HCT116 (cell line): ENCODE measurements around the gene ZNF417. TPM values are rescaled to one million over a fixed set of nuclear protein-coding genes. Genes with fewer than 3 reads are reported as not detected.

Experiments
- ATAC-seq: fragments of 200-7000 bp; cut with Tn5 transposase; 2 replicates; pipeline ENCODE4 v1.9.1; 2020; ENCODE audit warnings: mild to moderate bottlenecking, moderate library complexity
- BruUV-seq: library from RNA; stranded (reverse); fragments of 400-500 nt; replicated peaks from 2 replicates; lab custom pipeline; 2021; lab: Mats Ljungman, UMichigan
- CTCF ChIA-PET: fragments of 300-600 bp; sonication (Branson Sonifier 250); formaldehyde crosslinking; loops from one replicate; lab custom pipeline; 2021; ENCODE audit warnings: antibody characterized with exemption; lab: Charles Lee
- POLR2A ChIA-PET: fragments of 300-600, 350-600 bp; sonication (Branson Sonifier 250); formaldehyde crosslinking; loops from one replicate; lab custom pipeline; 2021; ENCODE audit warnings: antibody characterized with exemption; lab: Charles Lee
- RAD21 ChIA-PET, 2 experiments: fragments of 300-600 bp; sonication (Branson Sonifier 250); formaldehyde crosslinking; loops; one replicate each; lab custom pipeline; 2023; ENCODE audit warnings: low total read pairs in 2 of 2; ENCODE audit not compliant: uncharacterized antibody in 2 of 2, unreplicated experiment in 2 of 2, low non-redundant PET in 1 of 2; lab: Charles Lee
- DNase-seq: peaks from one replicate; pipeline ENCODE4 v3.0.0-alpha.2; 2010; ENCODE audit warnings: low read depth, low spot score
- H2AFZ ChIP-seq: fragments of 200-600 bp; shearing (Covaris generic), sonication (generic); 2 replicates; pipeline ENCODE4 v1.6.1; 2017; ENCODE audit warnings: low read depth, mixed run types, mixed read lengths, antibody characterized with exemption, low read length; ENCODE audit not compliant: poor library complexity, severe bottlenecking
- H3K27ac ChIP-seq: 2 replicates; pipeline ENCODE4 v1.5.1; 2012; ENCODE audit warnings: low read depth, low read length
- H3K27me3 ChIP-seq: fragments of 200-600 bp; sonication (generic); 2 replicates; pipeline ENCODE4 v1.6.1; 2016; ENCODE audit warnings: mixed run types, low read length, mixed read lengths; ENCODE audit not compliant: insufficient read depth
- H3K36me3 ChIP-seq, 2 experiments: fragments of 200-500 bp in 1 of 2; fragments of 200-600 bp in 1 of 2; sonication (Bioruptor generic) in 1 of 2; sonication (generic) in 1 of 2; 2 replicates each; pipeline versions ENCODE4 v1.5.1 to v1.6.1; 2014 to 2016; ENCODE audit warnings: low read length in 2 of 2, inconsistent platforms in 1 of 2, mixed read lengths in 1 of 2, mixed run types in 1 of 2; ENCODE audit not compliant: insufficient read depth in 2 of 2, control insufficient read depth in 1 of 2
- H3K4me1 ChIP-seq, 2 experiments: fragments of 200-600 bp in 1 of 2; sonication (generic) in 1 of 2; 2 replicates each; pipeline versions ENCODE4 v1.5.1 to v1.6.1; 2012 to 2017; ENCODE audit warnings: low read length in 2 of 2, inconsistent platforms in 1 of 2, mild to moderate bottlenecking in 1 of 2, mixed read lengths in 1 of 2, mixed run types in 1 of 2, moderate library complexity in 1 of 2; ENCODE audit not compliant: insufficient read depth in 2 of 2, control insufficient read depth in 1 of 2
- H3K4me2 ChIP-seq: fragments of 200-600 bp; sonication (generic); 2 replicates; pipeline ENCODE4 v1.6.1; 2017; ENCODE audit warnings: mixed run types, low read length, mixed read lengths
- H3K4me3 ChIP-seq, 2 experiments: fragments of 200-600 bp in 1 of 2; sonication (generic) in 1 of 2; replicated peaks in 1 of 2; 2 replicates each; pipeline ENCODE4 v1.5.1; 2011 to 2016; ENCODE audit warnings: low read length in 2 of 2, control low read depth in 1 of 2, low read depth in 1 of 2, mild to moderate bottlenecking in 1 of 2, mixed read lengths in 1 of 2, mixed run types in 1 of 2
- H3K79me2 ChIP-seq: fragments of 200-600 bp; sonication (generic); 2 replicates; pipeline ENCODE4 v1.6.1; 2017; ENCODE audit warnings: mild to moderate bottlenecking, mixed run types, low read length, moderate library complexity, mixed read lengths; ENCODE audit not compliant: insufficient read depth
- H3K9ac ChIP-seq: fragments of 200-600 bp; sonication (generic); 2 replicates; pipeline ENCODE4 v1.6.1; 2016; ENCODE audit warnings: low read length, mixed read lengths
- H3K9me2 ChIP-seq: fragments of 200-600 bp; sonication (generic), shearing (Covaris generic); 2 replicates; pipeline ENCODE4 v1.6.1; 2017; ENCODE audit warnings: mixed run types, mild to moderate bottlenecking, moderate library complexity; ENCODE audit not compliant: insufficient read depth
- H3K9me3 ChIP-seq, 2 experiments: fragments of 200-500 bp in 1 of 2; fragments of 200-600 bp in 1 of 2; sonication (Bioruptor generic) in 1 of 2; sonication (generic) in 1 of 2; 2 replicates each; pipeline ENCODE4 v1.6.1; 2014 to 2017; ENCODE audit warnings: low read length in 2 of 2, mixed read lengths in 2 of 2, inconsistent platforms in 1 of 2, low read depth in 1 of 2, mild to moderate bottlenecking in 1 of 2, mixed run types in 1 of 2, moderate library complexity in 1 of 2; ENCODE audit not compliant: control insufficient read depth in 1 of 2, insufficient read depth in 1 of 2
- H4K20me1 ChIP-seq: fragments of 200-600 bp; sonication (generic), shearing (Covaris generic); 2 replicates; pipeline ENCODE4 v1.6.1; 2017; ENCODE audit warnings: mixed run types, mild to moderate bottlenecking, moderate library complexity; ENCODE audit not compliant: insufficient read depth
- CBX3 ChIP-seq: IDR thresholded peaks from 2 replicates; pipeline ENCODE4 v1.6.1; 2012; ENCODE audit warnings: low read depth
- CEBPB ChIP-seq: IDR thresholded peaks from 2 replicates; pipeline ENCODE4 v1.6.1; 2012; ENCODE audit warnings: low read depth
- EGR1 ChIP-seq: IDR thresholded peaks from 2 replicates; pipeline ENCODE4 v1.6.1; 2012; ENCODE audit warnings: low read depth
- ELF1 ChIP-seq: IDR thresholded peaks from 2 replicates; pipeline ENCODE4 v1.6.1; 2012; ENCODE audit warnings: low read depth, borderline replicate concordance
- EZH2 ChIP-seq: fragments of 200-600 bp; sonication (generic); IDR thresholded peaks from 2 replicates; pipeline ENCODE4 v1.6.1; 2017; ENCODE audit warnings: antibody characterized with exemption, mixed run types
- EZH2phosphoT487 ChIP-seq: fragments of 200-600 bp; IDR thresholded peaks from 2 replicates; pipeline ENCODE4 v1.6.1; 2018; ENCODE audit warnings: antibody characterized with exemption, borderline replicate concordance
- JUND ChIP-seq: IDR thresholded peaks from 2 replicates; pipeline ENCODE4 v1.6.1; 2012
- POLR2A ChIP-seq: IDR thresholded peaks from 2 replicates; pipeline ENCODE4 v1.7.0; 2011; ENCODE audit warnings: borderline replicate concordance; ENCODE audit not compliant: insufficient read depth, insufficient read length; ENCODE audit errors: extremely low read depth
- RAD21 ChIP-seq: IDR thresholded peaks from 2 replicates; pipeline ENCODE4 v1.6.1; 2012; ENCODE audit warnings: low read depth, mild to moderate bottlenecking
- SIN3A ChIP-seq: IDR thresholded peaks from 2 replicates; pipeline ENCODE4 v1.6.1; 2012; ENCODE audit warnings: low read depth
- SP1 ChIP-seq: IDR thresholded peaks from 2 replicates; pipeline ENCODE4 v1.6.1; 2012; ENCODE audit warnings: low read depth
- SRF ChIP-seq: IDR thresholded peaks from 2 replicates; pipeline ENCODE4 v1.6.1; 2012; ENCODE audit warnings: low read depth
- TCF7L2 ChIP-seq: IDR thresholded peaks from 2 replicates; pipeline ENCODE4 v1.7.0; 2011; ENCODE audit warnings: borderline replicate concordance, inconsistent platforms; ENCODE audit not compliant: insufficient read depth, insufficient read length; ENCODE audit errors: extremely low read depth
- YY1 ChIP-seq: IDR thresholded peaks from 2 replicates; pipeline ENCODE4 v1.6.1; 2011; ENCODE audit warnings: low read length, low read depth, moderate library complexity, mild to moderate bottlenecking; ENCODE audit not compliant: insufficient replicate concordance; ENCODE audit errors: extremely low read depth
- ZFX ChIP-seq: fragments of 450-650 bp; IDR thresholded peaks from 2 replicates; pipeline ENCODE4 v1.6.1; 2017
- ZNF274 ChIP-seq: fragments of 200-500 bp; sonication (Bioruptor generic); IDR thresholded peaks from 2 replicates; pipeline ENCODE4 v1.6.1; 2014; ENCODE audit warnings: mild to moderate bottlenecking, low read depth, low read length, inconsistent platforms
- intact Hi-C: fragments of 100-400 bp; cut with micrococcal nuclease; formaldehyde crosslinking; loops from 2 replicates; pipeline ENCODE4 v1.10.0; 2022
- total RNA-seq: library from RNA; stranded (reverse); gene quantifications from one replicate; pipeline ENCODE4 v1.2.1, GENCODE V29; 2021; ENCODE audit not compliant: unreplicated experiment
- TF ChIP-seq, protein P1 (sequence below), 3 experiments: fragments of 200-600 bp in 1 of 3; sonication (generic) in 1 of 3; IDR thresholded peaks in 2 of 3; conservative IDR thresholded peaks in 1 of 3; 2 replicates each; pipeline ENCODE4 v1.5.1; 2012 to 2017; ENCODE audit warnings: low read depth in 2 of 3, low read length in 2 of 3, antibody characterized with exemption in 1 of 3, borderline replicate concordance in 1 of 3, control low read depth in 1 of 3, mild to moderate bottlenecking in 1 of 3, mixed read lengths in 1 of 3, mixed run types in 1 of 3, moderate library complexity in 1 of 3; ENCODE audit not compliant: insufficient read depth in 1 of 3
- TF ChIP-seq, protein P2 (sequence below): IDR thresholded peaks from 2 replicates; pipeline ENCODE4 v1.6.1; 2012
- TF ChIP-seq, protein P3 (sequence below): IDR thresholded peaks from 2 replicates; pipeline ENCODE4 v1.6.1; 2011; ENCODE audit warnings: mild to moderate bottlenecking, low read length, moderate library complexity; ENCODE audit not compliant: insufficient replicate concordance; ENCODE audit errors: extremely low read depth

The ZNF417 gene
- total RNA-seq, 1 experiment from 2014 or later = 6.8 TPM

DNA sequence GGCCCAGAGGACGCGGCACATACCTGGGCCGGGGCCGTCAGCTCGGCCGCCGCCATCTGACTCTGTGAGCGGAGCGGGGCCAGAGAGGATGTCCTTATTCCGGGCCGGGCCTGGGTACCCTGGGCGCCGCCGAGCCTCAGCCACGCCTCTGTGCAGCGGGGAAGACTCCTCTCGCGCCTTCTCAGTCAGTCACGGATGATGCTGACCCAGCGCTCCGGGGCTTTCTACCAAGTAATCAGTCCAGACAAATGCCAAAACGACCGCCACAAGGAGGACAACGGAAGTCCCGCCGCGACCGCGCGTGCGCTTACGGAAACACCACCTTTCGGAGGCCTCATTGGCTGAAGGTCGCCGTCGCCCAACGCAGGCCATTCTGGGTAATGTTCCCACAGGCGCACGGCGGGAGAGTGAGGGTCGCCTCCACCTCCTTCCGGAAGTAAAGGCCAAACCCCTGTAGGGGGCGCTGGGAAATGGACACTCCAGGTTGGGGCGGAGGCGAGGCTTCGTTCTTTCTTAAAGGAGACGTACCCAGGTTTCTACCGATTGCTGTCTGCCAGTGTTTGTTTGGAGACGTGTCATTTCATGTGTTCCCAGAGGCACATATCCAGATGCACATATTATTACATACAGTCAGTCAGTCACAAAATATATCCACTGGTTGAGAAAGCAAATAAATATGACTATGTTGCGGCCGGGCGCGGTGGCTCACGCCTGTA is 31.2 kb upstream of the ZNF417 start, which contains the start of gene ZNF256:
ZNF256 (minus strand) TSS at position 288 of the 716 bp plus-strand sequence; CDS start at position 56, 232 bp downstream.
- Histone ChIP-seq H3K4me2 (no peak within 1 kb of the TSS), H3K9me3 (peaks cover 0 to 23% of the 10 kb centered on the region in 2 experiments; a peak in 2 of 4 replicates)
- intact Hi-C loops = no loop called here
- BruUV-seq = no TSS peak
- TF ChIP-seq, protein P1, sequence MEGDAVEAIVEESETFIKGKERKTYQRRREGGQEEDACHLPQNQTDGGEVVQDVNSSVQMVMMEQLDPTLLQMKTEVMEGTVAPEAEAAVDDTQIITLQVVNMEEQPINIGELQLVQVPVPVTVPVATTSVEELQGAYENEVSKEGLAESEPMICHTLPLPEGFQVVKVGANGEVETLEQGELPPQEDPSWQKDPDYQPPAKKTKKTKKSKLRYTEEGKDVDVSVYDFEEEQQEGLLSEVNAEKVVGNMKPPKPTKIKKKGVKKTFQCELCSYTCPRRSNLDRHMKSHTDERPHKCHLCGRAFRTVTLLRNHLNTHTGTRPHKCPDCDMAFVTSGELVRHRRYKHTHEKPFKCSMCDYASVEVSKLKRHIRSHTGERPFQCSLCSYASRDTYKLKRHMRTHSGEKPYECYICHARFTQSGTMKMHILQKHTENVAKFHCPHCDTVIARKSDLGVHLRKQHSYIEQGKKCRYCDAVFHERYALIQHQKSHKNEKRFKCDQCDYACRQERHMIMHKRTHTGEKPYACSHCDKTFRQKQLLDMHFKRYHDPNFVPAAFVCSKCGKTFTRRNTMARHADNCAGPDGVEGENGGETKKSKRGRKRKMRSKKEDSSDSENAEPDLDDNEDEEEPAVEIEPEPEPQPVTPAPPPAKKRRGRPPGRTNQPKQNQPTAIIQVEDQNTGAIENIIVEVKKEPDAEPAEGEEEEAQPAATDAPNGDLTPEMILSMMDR (IDR thresholded peaks at IDR 0.05 in 2 of 3, conservative IDR thresholded peaks at IDR 0.05 in 1 of 3; ENCODE audit: borderline replicate concordance in 1 of 3, insufficient read depth in 1 of 3, low read depth in 2 of 3, low read length in 2 of 3) = no peak
- TF ChIP-seq YY1 (no peak), JUND (no peak), SP1 (no peak), EGR1 (no peak), EZH2 (no peak), POLR2A (no peak), CEBPB (no peak), SIN3A (no peak), TCF7L2 (no peak), ZFX (no peak), ELF1 (no peak), EZH2phosphoT487 (no peak), RAD21 (no peak), SRF (no peak), CBX3 (no peak), ZNF274 (no peak)
- TF ChIP-seq, protein P2, sequence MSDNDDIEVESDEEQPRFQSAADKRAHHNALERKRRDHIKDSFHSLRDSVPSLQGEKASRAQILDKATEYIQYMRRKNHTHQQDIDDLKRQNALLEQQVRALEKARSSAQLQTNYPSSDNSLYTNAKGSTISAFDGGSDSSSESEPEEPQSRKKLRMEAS = no peak
- TF ChIP-seq, protein P3, sequence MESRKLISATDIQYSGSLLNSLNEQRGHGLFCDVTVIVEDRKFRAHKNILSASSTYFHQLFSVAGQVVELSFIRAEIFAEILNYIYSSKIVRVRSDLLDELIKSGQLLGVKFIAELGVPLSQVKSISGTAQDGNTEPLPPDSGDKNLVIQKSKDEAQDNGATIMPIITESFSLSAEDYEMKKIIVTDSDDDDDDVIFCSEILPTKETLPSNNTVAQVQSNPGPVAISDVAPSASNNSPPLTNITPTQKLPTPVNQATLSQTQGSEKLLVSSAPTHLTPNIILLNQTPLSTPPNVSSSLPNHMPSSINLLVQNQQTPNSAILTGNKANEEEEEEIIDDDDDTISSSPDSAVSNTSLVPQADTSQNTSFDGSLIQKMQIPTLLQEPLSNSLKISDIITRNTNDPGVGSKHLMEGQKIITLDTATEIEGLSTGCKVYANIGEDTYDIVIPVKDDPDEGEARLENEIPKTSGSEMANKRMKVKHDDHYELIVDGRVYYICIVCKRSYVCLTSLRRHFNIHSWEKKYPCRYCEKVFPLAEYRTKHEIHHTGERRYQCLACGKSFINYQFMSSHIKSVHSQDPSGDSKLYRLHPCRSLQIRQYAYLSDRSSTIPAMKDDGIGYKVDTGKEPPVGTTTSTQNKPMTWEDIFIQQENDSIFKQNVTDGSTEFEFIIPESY = no peak
- TF ChIP-seq, all 23 proteins: peak for 0
- Histone ChIP-seq H3K9ac (no peak within 1 kb of the TSS), H4K20me1 (no peaks in the 10 kb centered on the region), H3K4me3 (no peak within 1 kb of the TSS), H3K27ac (no peak within 1 kb of the TSS), H3K4me1 (no peaks in the 10 kb centered on the region), H2AFZ (no peak within 1 kb of the TSS), H3K9me2 (no peaks in the 10 kb centered on the region), H3K36me3 (no peaks in the 10 kb centered on the region), H3K27me3 (no peaks in the 10 kb centered on the region), H3K79me2 (no peaks in the 10 kb centered on the region)
- CTCF ChIA-PET = no interaction called here
- POLR2A ChIA-PET = no interaction called here
- ATAC-seq (no peak), DNase-seq (no peak)
- RAD21 ChIA-PET = no interaction called here
